Spleen (tissue), 11 donors: ENCODE results near the gene UBE2L6. TPM values are rescaled to one million over a fixed set of nuclear protein-coding genes. Genes with fewer than 3 reads are reported as not detected.
A peak's percentile ranks its signal among the peaks of the same experiment; 100 is the strongest.

Experiments used
- DNase-seq: peaks from one replicate; pipeline ENCODE4 v3.0.0-alpha.2; 2020
- H3K27ac ChIP-seq, 8 donors: fragments of 200-600 bp; sonication (generic) in 7 of 8; 1 replicate in 4 of 8; 2 replicates in 4 of 8; pipeline versions ENCODE4 v1.5.0 to v1.8.0; 2016 to 2021; ENCODE audit warnings: inconsistent platforms in 4 of 8, mild to moderate bottlenecking in 4 of 8, moderate library complexity in 1 of 8
- H3K27me3 ChIP-seq, 7 donors: fragments of 200-600 bp; sonication (generic) in 6 of 7; replicated peaks in 1 of 7; 1 replicate in 4 of 7; 2 replicates in 3 of 7; pipeline versions ENCODE4 v1.5.0 to v1.8.0; 2016 to 2021; ENCODE audit warnings: inconsistent platforms in 3 of 7, mild to moderate bottlenecking in 1 of 7
- H3K36me3 ChIP-seq, 6 donors: fragments of 200-600 bp; sonication (generic) in 5 of 6; 1 replicate in 4 of 6; 2 replicates in 2 of 6; pipeline versions ENCODE4 v1.5.0 to v1.8.0; 2016 to 2021; ENCODE audit warnings: inconsistent platforms in 2 of 6
- H3K4me1 ChIP-seq, 6 donors: fragments of 200-600 bp; sonication (generic) in 5 of 6; 1 replicate in 3 of 6; 2 replicates in 3 of 6; pipeline versions ENCODE4 v1.5.0 to v1.8.0; 2016 to 2021; ENCODE audit warnings: inconsistent platforms in 3 of 6
- H3K4me3 ChIP-seq, 8 donors: fragments of 200-600 bp; sonication (generic) in 7 of 8; 1 replicate in 4 of 8; 2 replicates in 4 of 8; pipeline versions ENCODE4 v1.5.0 to v1.8.0; 2016 to 2021; ENCODE audit warnings: inconsistent platforms in 4 of 8, mild to moderate bottlenecking in 4 of 8, moderate library complexity in 2 of 8
- H3K9me3 ChIP-seq, 8 donors: fragments of 200-600 bp; sonication (generic) in 7 of 8; 1 replicate in 4 of 8; 2 replicates in 4 of 8; pipeline versions ENCODE4 v1.5.0 to v1.8.0; 2016 to 2021; ENCODE audit warnings: inconsistent platforms in 4 of 8
- POLR2A ChIP-seq, 3 donors: fragments of 450-650 bp; IDR thresholded peaks; one replicate each; pipeline ENCODE4 v1.5.1; 2017; ENCODE audit warnings: antibody characterized with exemption in 3 of 3, mild to moderate bottlenecking in 1 of 3
- POLR2AphosphoS5 ChIP-seq, 3 donors: sonication (generic); formaldehyde crosslinking; IDR thresholded peaks; one replicate each; pipeline ENCODE4 v1.5.1; 2017; ENCODE audit warnings: antibody characterized with exemption in 3 of 3
- WGBS, 5 donors: extraction: QIAGEN DNeasy Blood & Tissue Kit in 3 of 5; methylation state at CpG; one replicate each; pipeline versions ENCODE4 v1.1.5 to v1.1.7; 2013 to 2018; 5-methylcytosine and 5-hydroxymethylcytosine counted together
- intact Hi-C: fragments of 100-400 bp; cut with DNase I; formaldehyde crosslinking; loops from one replicate; pipeline ENCODE4 v1.15.0; 2023; ENCODE audit warnings: low total_unique reads
- polyA plus RNA-seq, 3 donors: library from polyadenylated mRNA; stranded (reverse); fragments of 200-250 nt; gene quantifications; one replicate each; pipeline ENCODE4 v1.2.1, GENCODE V29; 2013
- total RNA-seq, 7 donors: library from RNA; depleted of rRNA in 3 of 7; stranded (reverse); fragments of >200 nt in 3 of 7; fragmentation: NEBNext Ultra II Directional in 4 of 7; extraction: Animal tissue kit (Norgen Biotek cat#: 25700) in 4 of 7; gene quantifications; one replicate each; pipeline versions ENCODE4 v1.1.0 to v1.2.1, GENCODE V29; 2016 to 2021
- TF ChIP-seq, protein P1 (sequence below), 11 experiments: fragments of 200-600 bp in 7 of 11; fragments of 450-650 bp in 4 of 11; sonication (generic) in 4 of 11; IDR thresholded peaks in 8 of 11; conservative IDR thresholded peaks in 3 of 11; 1 replicate in 7 of 11; 2 replicates in 4 of 11; pipeline versions ENCODE4 v1.4.0 to v1.8.0; 2016 to 2021; ENCODE audit warnings: antibody characterized with exemption in 11 of 11, inconsistent platforms in 4 of 11, mild to moderate bottlenecking in 1 of 11
- donor health status: healthy with polysubstance abuse.
- donor health status: DM: no; HTN: no; CAD: no; lungs with moderate emphysema.
- donor health status: DM: no; HTN: no; CAD: no.
- donor health status: Bipolar disorder and iron deficiency.
- donor health status: healthy.
- donor health status: DM: no; HTN: no; CAD: no.
- donor health status: DM: yes; HTN: yes; CAD: no.

UBE2L6 gene
- total and polyA plus RNA-seq, 10 donors, result 46.8 to 137 (median 110) TPM

DNA sequence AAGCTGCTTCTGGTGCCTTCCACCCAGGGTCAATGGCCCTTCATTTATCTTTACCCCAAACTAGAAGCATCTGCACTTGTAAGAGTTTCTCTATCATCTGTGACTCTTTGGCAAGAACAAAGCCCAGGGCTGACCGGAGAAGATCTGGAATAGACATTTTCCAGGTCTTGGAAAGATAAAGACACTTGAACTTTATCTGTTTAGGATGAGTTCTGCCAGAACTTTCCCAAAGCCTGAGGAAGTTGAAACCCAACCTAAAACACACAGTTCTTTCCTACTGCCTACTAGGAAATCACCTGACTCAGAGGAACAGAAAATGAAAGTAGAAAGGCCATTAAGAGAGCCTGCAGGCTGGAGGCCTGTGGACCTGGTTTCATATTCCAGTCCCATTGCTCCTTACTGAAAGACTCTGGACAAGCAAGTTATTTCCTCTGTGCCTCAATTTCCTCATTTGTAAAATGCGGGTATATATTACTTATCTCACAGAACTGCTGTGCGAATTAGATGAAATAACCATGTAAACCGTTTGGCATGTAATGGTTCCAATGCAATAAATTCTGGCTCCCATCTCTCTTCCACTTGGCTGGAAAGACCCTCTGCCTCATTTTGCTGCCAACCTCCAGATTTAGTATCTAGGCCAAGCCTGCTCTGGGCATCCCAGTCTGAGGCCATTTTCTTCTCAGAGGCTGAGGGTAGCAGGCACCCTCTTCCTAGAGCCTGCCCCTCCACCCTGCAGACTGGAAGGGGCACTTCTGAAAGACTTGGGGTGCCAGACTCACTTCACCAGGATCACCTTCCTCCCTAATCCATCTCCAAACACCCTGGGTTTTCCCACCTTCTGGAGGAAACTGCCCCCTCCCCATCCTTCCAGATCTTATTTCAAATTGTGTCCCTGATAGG, 1.2 kb downstream of the UBE2L6 start:
- intact Hi-C loops, result no loop called here
- WGBS, 5 donors, result 4 to 14% (median 8%) methylated on average over 4 of the region's 4 CpGs
- Histone ChIP-seq H3K9me3 (no peaks in the 10 kb centered on the region), H3K4me1 (peaks cover 17 to 78% (median 59%) of the 10 kb centered on the region in 6 donors), H3K27ac (peak overlapping the region; percentile 75 to 96 (median 92)), H3K4me3 (peak overlapping the region; percentile 82 to 98 (median 92)), H3K36me3 (peaks cover 0 to 38% (median 11%) of the 10 kb centered on the region in 6 donors), H3K27me3 (no peaks in the 10 kb centered on the region)
- DNase-seq, result no peak
- TF ChIP-seq POLR2A (IDR thresholded peaks at IDR 0.05) (no peak), POLR2AphosphoS5 (IDR thresholded peaks at IDR 0.05) (no peak)
- TF ChIP-seq, protein P1, sequence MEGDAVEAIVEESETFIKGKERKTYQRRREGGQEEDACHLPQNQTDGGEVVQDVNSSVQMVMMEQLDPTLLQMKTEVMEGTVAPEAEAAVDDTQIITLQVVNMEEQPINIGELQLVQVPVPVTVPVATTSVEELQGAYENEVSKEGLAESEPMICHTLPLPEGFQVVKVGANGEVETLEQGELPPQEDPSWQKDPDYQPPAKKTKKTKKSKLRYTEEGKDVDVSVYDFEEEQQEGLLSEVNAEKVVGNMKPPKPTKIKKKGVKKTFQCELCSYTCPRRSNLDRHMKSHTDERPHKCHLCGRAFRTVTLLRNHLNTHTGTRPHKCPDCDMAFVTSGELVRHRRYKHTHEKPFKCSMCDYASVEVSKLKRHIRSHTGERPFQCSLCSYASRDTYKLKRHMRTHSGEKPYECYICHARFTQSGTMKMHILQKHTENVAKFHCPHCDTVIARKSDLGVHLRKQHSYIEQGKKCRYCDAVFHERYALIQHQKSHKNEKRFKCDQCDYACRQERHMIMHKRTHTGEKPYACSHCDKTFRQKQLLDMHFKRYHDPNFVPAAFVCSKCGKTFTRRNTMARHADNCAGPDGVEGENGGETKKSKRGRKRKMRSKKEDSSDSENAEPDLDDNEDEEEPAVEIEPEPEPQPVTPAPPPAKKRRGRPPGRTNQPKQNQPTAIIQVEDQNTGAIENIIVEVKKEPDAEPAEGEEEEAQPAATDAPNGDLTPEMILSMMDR (IDR thresholded peaks at IDR 0.05 in 8 of 11, conservative IDR thresholded peaks at IDR 0.05 in 3 of 11), result peak in 1 of 11 experiments; percentile 7

DNA sequence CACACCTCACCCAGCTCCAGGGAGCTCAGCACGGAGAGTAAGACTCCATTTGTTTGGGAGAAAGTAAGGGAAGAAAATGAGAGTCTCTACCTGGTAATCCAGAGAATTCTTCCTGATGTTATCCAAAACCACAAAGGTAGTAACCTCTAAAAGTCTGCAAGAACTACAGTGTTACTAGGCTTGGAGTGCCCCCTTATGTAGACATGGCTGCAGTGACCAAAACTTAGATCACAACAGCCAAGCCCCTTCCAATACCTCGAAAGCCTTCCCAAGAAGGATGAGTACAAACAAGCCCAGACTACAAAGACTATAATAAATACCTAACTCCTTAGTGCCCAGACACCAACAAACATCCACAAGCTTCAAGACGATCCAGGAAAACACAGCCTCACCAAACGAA, 4.9 kb downstream of the UBE2L6 start:
- intact Hi-C loops, result loop anchor here (5.0 kb wide), 1 partner anchor 95 kb away; the partner anchor contains the start of gene CLP1

DNA sequence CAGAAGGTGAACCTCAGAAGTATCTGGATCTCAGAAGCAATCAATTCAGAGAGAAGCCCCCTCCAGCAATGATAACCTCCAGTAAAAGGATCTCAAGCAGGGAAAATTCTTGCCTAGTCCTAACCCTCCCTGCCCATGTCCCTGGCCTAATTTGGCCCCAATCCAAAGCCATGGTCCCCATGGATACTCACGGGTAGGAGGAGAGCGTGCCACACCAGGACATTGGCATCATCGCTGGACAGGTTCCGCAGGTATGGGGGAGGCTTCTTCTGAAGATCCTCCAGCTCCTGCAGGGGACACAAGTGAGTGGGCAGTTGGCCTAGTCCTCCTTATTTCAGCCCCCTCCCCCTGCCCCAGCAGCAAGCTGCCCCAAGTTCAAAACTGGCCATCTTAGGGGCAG, 7.3 kb downstream of the UBE2L6 start:
- Histone ChIP-seq H3K4me3 (no peak overlapping the region), H3K27ac (no peak overlapping the region), H3K4me1 (peaks cover 11 to 54% (median 39%) of the 10 kb centered on the region in 6 donors), H3K27me3 (no peaks in the 10 kb centered on the region), H3K36me3 (peaks cover 3 to 100% (median 57%) of the 10 kb centered on the region in 6 donors), H3K9me3 (no peaks in the 10 kb centered on the region)
- TF ChIP-seq, protein P1 (IDR thresholded peaks at IDR 0.05 in 8 of 11, conservative IDR thresholded peaks at IDR 0.05 in 3 of 11), result no peak
- no peak for TF ChIP-seq POLR2AphosphoS5 (IDR thresholded peaks at IDR 0.05)
- no peak for TF ChIP-seq POLR2A (IDR thresholded peaks at IDR 0.05)
- intact Hi-C loops, result loop anchor here (5.0 kb wide), 1 partner anchor 97 kb away; the partner anchor contains the start of gene CLP1
- WGBS, 5 donors, result 94 to 98% (median 96%) methylated on average over 4 of the region's 4 CpGs
- DNase-seq, result peak; percentile 59

More for the DNA sequence above, 4.9 kb downstream of the UBE2L6 start:
- TF ChIP-seq, protein P1 (IDR thresholded peaks at IDR 0.05 in 8 of 11, conservative IDR thresholded peaks at IDR 0.05 in 3 of 11), result no peak
- TF ChIP-seq POLR2A (IDR thresholded peaks at IDR 0.05), result no peak
- no peaks in the 10 kb centered on the region for H3K9me3 ChIP-seq
- no peak overlapping the region for H3K4me3 ChIP-seq
- H3K36me3 ChIP-seq, result peaks cover 3 to 75% (median 37%) of the 10 kb centered on the region in 6 donors
- peaks cover 16 to 76% (median 57%) of the 10 kb centered on the region in 6 donors for H3K4me1 ChIP-seq
- no peak for DNase-seq
- 82 to 89% (median 86%) methylated on average over 4 of the region's 4 CpGs for WGBS, 5 donors
- H3K27me3 ChIP-seq, result no peaks in the 10 kb centered on the region
- H3K27ac ChIP-seq, result peak overlapping the region in 1 of 8 donors; percentile 7

DNA sequence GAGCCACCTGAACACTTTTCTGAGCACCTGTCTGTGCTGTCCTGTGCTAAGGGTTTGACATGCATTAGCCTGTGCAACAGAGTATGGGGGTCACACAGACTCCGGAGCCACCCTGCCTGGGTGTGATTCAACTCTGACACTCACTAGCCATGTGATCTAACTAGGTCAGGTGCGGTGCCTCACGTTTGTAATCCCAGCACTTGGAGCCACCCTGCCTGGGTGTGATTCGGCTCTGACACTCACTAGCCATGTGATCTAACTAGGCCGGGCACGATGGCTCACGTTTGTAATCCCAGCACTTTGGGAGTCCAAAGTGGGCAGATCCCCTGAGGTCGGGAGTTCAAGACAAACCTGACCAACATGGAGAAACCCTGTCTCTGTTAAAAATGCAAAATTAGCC, 11.4 kb downstream of the UBE2L6 start:
- WGBS, 5 donors, result 90 to 94% (median 93%) methylated on average over 8 of the region's 8 CpGs
- intact Hi-C loops, result no loop called here
- no peaks in the 10 kb centered on the region for H3K9me3 ChIP-seq
- H3K27me3 ChIP-seq, result no peaks in the 10 kb centered on the region
- DNase-seq, result no peak
- TF ChIP-seq, protein P1 (IDR thresholded peaks at IDR 0.05 in 8 of 11, conservative IDR thresholded peaks at IDR 0.05 in 3 of 11), result no peak
- TF ChIP-seq POLR2A (IDR thresholded peaks at IDR 0.05) (no peak), POLR2AphosphoS5 (IDR thresholded peaks at IDR 0.05) (no peak)
- H3K27ac ChIP-seq, result no peak overlapping the region
- H3K4me3 ChIP-seq, result no peak overlapping the region
- peaks cover 0 to 13% (median 5%) of the 10 kb centered on the region in 6 donors for H3K4me1 ChIP-seq
- peaks cover 10 to 100% (median 86%) of the 10 kb centered on the region in 6 donors for H3K36me3 ChIP-seq
